Testis (tissue), 3 donors: Measurements from ENCODE around the gene RUVBL2. TPM values are rescaled to one million over a fixed set of nuclear protein-coding genes. Genes with fewer than 3 reads are reported as not detected.

Source experiments
- DNase-seq: peaks from one replicate; pipeline ENCODE4 v3.0.0-alpha.2; 2019
- H3K27ac ChIP-seq, 2 donors: fragments of 200-600 bp; sonication (generic); one replicate each; pipeline ENCODE4 v1.5.1; 2019
- H3K27me3 ChIP-seq: fragments of 200-600 bp; sonication (generic); one replicate; pipeline ENCODE4 v1.5.1; 2019
- H3K36me3 ChIP-seq: fragments of 200-600 bp; sonication (generic); one replicate; pipeline ENCODE4 v1.5.1; 2017; ENCODE audit warnings: low read depth; ENCODE audit errors: missing control alignments
- H3K4me1 ChIP-seq: fragments of 200-600 bp; sonication (generic); one replicate; pipeline ENCODE4 v1.5.1; 2019
- H3K4me3 ChIP-seq, 2 donors: fragments of 200-600 bp; sonication (generic); one replicate each; pipeline ENCODE4 v1.5.1; 2017 to 2019
- H3K9me3 ChIP-seq: fragments of 200-600 bp; sonication (generic); one replicate; pipeline ENCODE4 v1.5.1; 2017
- CTCF ChIP-seq, 3 experiments: fragments of 450-650 bp in 2 of 3; fragments of 200-600 bp in 1 of 3; sonication (generic) in 1 of 3; IDR thresholded peaks; one replicate each; pipeline ENCODE4 v1.5.1; 2016 to 2019; ENCODE audit warnings: antibody characterized with exemption in 3 of 3, mild to moderate bottlenecking in 2 of 3, moderate library complexity in 1 of 3
- POLR2A ChIP-seq: fragments of 450-650 bp; IDR thresholded peaks from one replicate; pipeline ENCODE4 v1.6.1; 2017; ENCODE audit warnings: antibody characterized with exemption, mild to moderate bottlenecking, moderate library complexity
- WGBS, 2 donors: methylation state at CpG; one replicate each; pipeline ENCODE4 v1.1.5; 2018; 5-methylcytosine and 5-hydroxymethylcytosine counted together
- intact Hi-C: fragments of 100-400 bp; cut with DNase I; formaldehyde crosslinking; loops from one replicate; pipeline ENCODE4 v1.15.1; 2023; ENCODE audit warnings: low total_unique reads
- polyA plus RNA-seq: library from polyadenylated mRNA; stranded (reverse); fragments of 350-450 nt; fragmentation: Illumina TruSeq; extraction: RNeasy Lipid Tissue Mini Kit (QIAGEN cat#74804); gene quantifications from one replicate; pipeline ENCODE4 v1.2.3, GENCODE V29; 2014; ENCODE audit warnings: low read depth, low replicate concordance; ENCODE audit not compliant: insufficient read depth
- total RNA-seq, 2 donors: library from RNA; depleted of rRNA; stranded (reverse); fragments of >200 nt; gene quantifications; one replicate each; pipeline ENCODE4 v1.2.3, GENCODE V29; 2016

RUVBL2 gene
- total and polyA plus RNA-seq, 3 donors from 2014 or later: 299 to 528 (median 395) TPM

GRCh38 chr19:48969276-48970138 is 24.2 kb upstream of the RUVBL2 start:
- Histone ChIP-seq H3K27ac (peak overlapping the region in 1 of 2 donors; percentile 93), H3K4me3 (no peak overlapping the region), H3K4me1 (peaks cover 12% of the 10 kb centered on the region), H3K9me3 (no peaks in the 10 kb centered on the region), H3K27me3 (no peaks in the 10 kb centered on the region), H3K36me3 (no peaks in the 10 kb centered on the region)
- intact Hi-C loops: loop anchor here (10.0 kb wide), 1 partner anchor 175 kb away; no protein-coding TSS in a partner anchor
- WGBS, 2 donors: 76 to 79% methylated on average over 32 to 45 of the region's 45 CpGs
- peak; percentile 41 for DNase-seq
- TF ChIP-seq CTCF (IDR thresholded peaks at IDR 0.05) (no peak), POLR2A (no peak)

GRCh38 chr19:48970139-48970766 is 23.4 kb upstream of the RUVBL2 start:
- Histone ChIP-seq H3K4me3 (peak overlapping the region in 1 of 2 donors; percentile 7), H3K27me3 (no peaks in the 10 kb centered on the region), H3K27ac (no peak overlapping the region), H3K4me1 (peaks cover 8% of the 10 kb centered on the region), H3K9me3 (no peaks in the 10 kb centered on the region), H3K36me3 (no peaks in the 10 kb centered on the region)
- WGBS, 2 donors: 57 to 79% methylated on average over 18 to 23 of the region's 23 CpGs
- intact Hi-C loops: loop anchor here (10.0 kb wide), 1 partner anchor 175 kb away; no protein-coding TSS in a partner anchor
- no peak for DNase-seq
- TF ChIP-seq POLR2A (no peak), CTCF (IDR thresholded peaks at IDR 0.05) (no peak)

- peak; percentile 91 for DNase-seq
- H3K9me3 ChIP-seq: no peaks in the 10 kb centered on the region
- no peaks in the 10 kb centered on the region for H3K36me3 ChIP-seq
- H3K27me3 ChIP-seq: no peaks in the 10 kb centered on the region
- H3K27ac ChIP-seq: no peak overlapping the region
- H3K4me1 ChIP-seq: peaks cover 6% of the 10 kb centered on the region
- intact Hi-C loops: loop anchor here (10.0 kb wide), 1 partner anchor 176 kb away; no protein-coding TSS in a partner anchor
- peak overlapping the region in 1 of 2 donors; percentile 7 for H3K4me3 ChIP-seq
- TF ChIP-seq CTCF (IDR thresholded peaks at IDR 0.05) (peak; percentile 67 to 85 (median 85)), POLR2A (no peak)
- WGBS, 2 donors: 17 to 18% methylated on average over 18 to 19 of the region's 19 CpGs
Measured at GRCh38 chr19:48970923-48971395, 22.7 kb upstream of the RUVBL2 start.

GRCh38 chr19:48975947-48976847 is 17.5 kb upstream of the RUVBL2 start:
- H3K9me3 ChIP-seq: no peaks in the 10 kb centered on the region
- no peak overlapping the region for H3K4me3 ChIP-seq
- no peaks in the 10 kb centered on the region for H3K36me3 ChIP-seq
- WGBS, 2 donors: 91% methylated on average over 13 of the region's 13 CpGs
- TF ChIP-seq POLR2A: no peak
- peak in 1 of 3 experiments; percentile 6 for TF ChIP-seq CTCF (IDR thresholded peaks at IDR 0.05)
- intact Hi-C loops: loop anchor here (10.0 kb wide), 1 partner anchor 181 kb away; no protein-coding TSS in a partner anchor
- no peaks in the 10 kb centered on the region for H3K27me3 ChIP-seq
- no peaks in the 10 kb centered on the region for H3K4me1 ChIP-seq
- H3K27ac ChIP-seq: no peak overlapping the region
- DNase-seq: peak; percentile 72
